Measurements from ENCODE around the gene SLC9A5.

Gene SLC9A5

DNA sequence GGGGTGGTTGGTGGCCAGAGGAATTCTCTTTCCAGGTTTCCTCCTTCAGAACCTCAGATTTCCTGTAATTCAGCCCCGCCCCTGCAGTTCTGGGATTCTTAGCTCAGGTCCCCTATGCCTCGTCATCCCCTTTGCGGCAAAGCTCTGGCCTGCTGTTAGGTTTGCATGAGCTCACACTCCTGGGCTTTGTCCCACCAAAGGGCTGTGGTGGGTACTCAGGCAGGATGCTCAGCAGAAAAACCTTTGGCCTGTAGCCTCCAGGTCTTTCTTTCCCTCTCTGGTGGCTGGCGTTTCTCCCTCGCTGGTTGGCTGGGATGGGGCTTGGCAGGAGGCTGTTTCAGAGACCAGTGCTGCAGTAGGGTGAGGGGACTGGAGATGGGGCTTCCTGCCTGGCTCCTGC, 21.0 kb downstream of the SLC9A5 start:
- no peak overlapping the region for H3K4me3 ChIP-seq (ENCODE audit: low read length)
- H3K36me3 ChIP-seq (replicated peaks; ENCODE audit: low read depth, low read length), result no peaks in the 10 kb centered on the region
- no peaks in the 10 kb centered on the region for H3K9me3 ChIP-seq (ENCODE audit: insufficient read depth, low read length)
- TF ChIP-seq, protein P1, sequence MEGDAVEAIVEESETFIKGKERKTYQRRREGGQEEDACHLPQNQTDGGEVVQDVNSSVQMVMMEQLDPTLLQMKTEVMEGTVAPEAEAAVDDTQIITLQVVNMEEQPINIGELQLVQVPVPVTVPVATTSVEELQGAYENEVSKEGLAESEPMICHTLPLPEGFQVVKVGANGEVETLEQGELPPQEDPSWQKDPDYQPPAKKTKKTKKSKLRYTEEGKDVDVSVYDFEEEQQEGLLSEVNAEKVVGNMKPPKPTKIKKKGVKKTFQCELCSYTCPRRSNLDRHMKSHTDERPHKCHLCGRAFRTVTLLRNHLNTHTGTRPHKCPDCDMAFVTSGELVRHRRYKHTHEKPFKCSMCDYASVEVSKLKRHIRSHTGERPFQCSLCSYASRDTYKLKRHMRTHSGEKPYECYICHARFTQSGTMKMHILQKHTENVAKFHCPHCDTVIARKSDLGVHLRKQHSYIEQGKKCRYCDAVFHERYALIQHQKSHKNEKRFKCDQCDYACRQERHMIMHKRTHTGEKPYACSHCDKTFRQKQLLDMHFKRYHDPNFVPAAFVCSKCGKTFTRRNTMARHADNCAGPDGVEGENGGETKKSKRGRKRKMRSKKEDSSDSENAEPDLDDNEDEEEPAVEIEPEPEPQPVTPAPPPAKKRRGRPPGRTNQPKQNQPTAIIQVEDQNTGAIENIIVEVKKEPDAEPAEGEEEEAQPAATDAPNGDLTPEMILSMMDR (IDR thresholded peaks at IDR 0.05; ENCODE audit: low read depth, low read length), result no peak
- TF ChIP-seq EZH2phosphoT487 (IDR thresholded peaks at IDR 0.05; ENCODE audit: low read depth), result no peak
- no peak overlapping the region for H3K9ac ChIP-seq (ENCODE audit: low read length)
- H4K20me1 ChIP-seq (ENCODE audit: insufficient read depth, low read length), result no peaks in the 10 kb centered on the region
- H3K4me1 ChIP-seq (ENCODE audit: low read length), result no peaks in the 10 kb centered on the region
- H3K4me2 ChIP-seq (ENCODE audit: low read length), result no peak overlapping the region
- H3K79me2 ChIP-seq (ENCODE audit: low read length), result no peaks in the 10 kb centered on the region
- no peak overlapping the region for H3K27ac ChIP-seq (ENCODE audit: low read length)
- no peak overlapping the region for H2AFZ ChIP-seq (ENCODE audit: low read depth, low read length)
- no peaks in the 10 kb centered on the region for H3K27me3 ChIP-seq (ENCODE audit: low read depth, low read length)

DNA sequence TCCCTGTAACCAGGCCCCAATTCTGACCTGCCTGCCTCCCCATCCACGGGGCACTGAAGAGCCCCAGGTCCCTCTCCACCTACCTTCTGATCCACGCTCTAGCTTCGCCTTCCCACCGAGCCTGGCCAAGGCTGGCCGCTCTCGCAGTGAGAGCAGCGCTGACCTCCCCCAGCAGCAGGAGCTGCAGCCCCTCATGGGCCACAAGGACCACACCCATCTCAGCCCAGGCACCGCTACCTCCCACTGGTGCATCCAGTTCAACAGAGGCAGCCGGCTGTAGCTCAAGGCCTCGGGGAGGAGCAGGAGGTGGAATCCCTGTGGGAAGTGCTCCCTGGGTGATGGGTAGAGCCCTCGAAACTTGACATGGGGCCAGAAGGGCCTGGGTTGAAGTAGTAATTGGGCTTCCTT, 22.2 kb downstream of the SLC9A5 start:
- no peaks in the 10 kb centered on the region for H3K9me3 ChIP-seq (ENCODE audit: insufficient read depth, low read length)
- no peaks in the 10 kb centered on the region for H3K27me3 ChIP-seq (ENCODE audit: low read depth, low read length)
- H3K36me3 ChIP-seq (replicated peaks; ENCODE audit: low read depth, low read length), result peaks cover 3% of the 10 kb centered on the region
- no peak overlapping the region for H3K9ac ChIP-seq (ENCODE audit: low read length)
- no peak overlapping the region for H3K27ac ChIP-seq (ENCODE audit: low read length)
- no peak overlapping the region for H3K4me2 ChIP-seq (ENCODE audit: low read length)
- H4K20me1 ChIP-seq (ENCODE audit: insufficient read depth, low read length), result no peaks in the 10 kb centered on the region
- H3K79me2 ChIP-seq (ENCODE audit: low read length), result no peaks in the 10 kb centered on the region
- TF ChIP-seq, protein P1 (IDR thresholded peaks at IDR 0.05; ENCODE audit: low read depth, low read length), result no peak
- H3K4me1 ChIP-seq (ENCODE audit: low read length), result no peaks in the 10 kb centered on the region
- H2AFZ ChIP-seq (ENCODE audit: low read depth, low read length), result no peak overlapping the region
- no peak overlapping the region for H3K4me3 ChIP-seq (ENCODE audit: low read length)

DNA sequence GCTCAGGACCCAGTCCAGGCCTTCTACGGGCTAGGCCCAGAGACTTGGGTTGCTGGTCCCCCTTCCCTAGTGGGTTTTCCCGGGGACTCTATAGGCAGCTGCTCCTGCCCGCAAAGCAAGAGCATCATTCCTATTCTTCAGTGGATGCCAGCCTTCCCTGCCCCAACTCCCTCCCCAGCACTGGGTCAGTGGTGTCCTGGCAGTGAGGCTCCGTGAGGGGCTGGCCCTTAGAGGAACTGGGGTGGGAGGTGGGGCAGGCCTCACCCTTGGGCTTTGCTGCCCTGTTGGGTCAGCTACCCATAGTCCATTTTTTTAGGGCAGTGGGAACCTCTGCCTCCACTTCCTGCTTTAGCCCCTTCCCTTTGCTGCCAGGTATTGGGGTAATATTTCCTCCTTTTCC, 22.7 kb downstream of the SLC9A5 start:
- H2AFZ ChIP-seq (ENCODE audit: low read depth, low read length), result no peak overlapping the region
- no peak overlapping the region for H3K4me3 ChIP-seq (ENCODE audit: low read length)
- H3K9me3 ChIP-seq (ENCODE audit: insufficient read depth, low read length), result no peaks in the 10 kb centered on the region
- H3K36me3 ChIP-seq (replicated peaks; ENCODE audit: low read depth, low read length), result peaks cover 3% of the 10 kb centered on the region
- no peaks in the 10 kb centered on the region for H4K20me1 ChIP-seq (ENCODE audit: insufficient read depth, low read length)
- H3K4me2 ChIP-seq (ENCODE audit: low read length), result no peak overlapping the region
- H3K4me1 ChIP-seq (ENCODE audit: low read length), result no peaks in the 10 kb centered on the region
- no peak overlapping the region for H3K9ac ChIP-seq (ENCODE audit: low read length)
- H3K79me2 ChIP-seq (ENCODE audit: low read length), result no peaks in the 10 kb centered on the region
- H3K27ac ChIP-seq (ENCODE audit: low read length), result no peak overlapping the region
- H3K27me3 ChIP-seq (ENCODE audit: low read depth, low read length), result no peaks in the 10 kb centered on the region
- TF ChIP-seq, protein P1 (IDR thresholded peaks at IDR 0.05; ENCODE audit: low read depth, low read length), result no peak
- no peak for TF ChIP-seq EZH2phosphoT487 (IDR thresholded peaks at IDR 0.05; ENCODE audit: low read depth)

DNA sequence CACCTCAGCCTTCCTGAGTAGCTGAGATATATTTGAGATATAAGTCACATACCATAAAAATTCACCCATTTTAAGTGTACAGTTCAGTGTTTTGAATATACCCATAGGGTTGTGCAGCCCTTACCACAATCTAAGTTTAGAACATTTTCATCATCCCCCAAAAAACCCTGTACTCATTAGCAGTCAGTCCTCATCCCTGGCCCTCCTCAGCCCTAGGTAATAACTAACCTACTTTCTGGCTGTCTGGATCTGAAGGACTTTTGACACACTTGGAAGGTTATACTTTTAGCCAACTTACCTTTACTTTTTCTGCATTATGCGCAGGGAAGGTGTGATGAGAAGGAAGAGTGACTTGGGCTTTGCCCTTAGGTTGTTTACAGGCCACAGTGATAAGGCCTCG, 26.5 kb downstream of the SLC9A5 start:
- Histone ChIP-seq H3K4me3 (ENCODE audit: low read length) (no peak overlapping the region), H3K27ac (ENCODE audit: low read length) (no peak overlapping the region), H3K36me3 (replicated peaks; ENCODE audit: low read depth, low read length) (peaks cover 3% of the 10 kb centered on the region), H3K27me3 (ENCODE audit: low read depth, low read length) (no peaks in the 10 kb centered on the region), H2AFZ (ENCODE audit: low read depth, low read length) (no peak overlapping the region), H4K20me1 (ENCODE audit: insufficient read depth, low read length) (no peaks in the 10 kb centered on the region), H3K9me3 (ENCODE audit: insufficient read depth, low read length) (no peaks in the 10 kb centered on the region), H3K4me1 (ENCODE audit: low read length) (peaks cover 11% of the 10 kb centered on the region), H3K4me2 (ENCODE audit: low read length) (no peak overlapping the region), H3K79me2 (ENCODE audit: low read length) (peaks cover 15% of the 10 kb centered on the region), H3K9ac (ENCODE audit: low read length) (no peak overlapping the region)
- TF ChIP-seq, protein P1 (IDR thresholded peaks at IDR 0.05; ENCODE audit: low read depth, low read length), result no peak
- no peak for TF ChIP-seq EZH2phosphoT487 (IDR thresholded peaks at IDR 0.05; ENCODE audit: low read depth)
